GM13977 (cell line): ENCODE measurements around the gene DNAJC5G.
A peak's percentile ranks its signal among the peaks of the same experiment; 100 is the strongest.
"Not testable (repeated sequence)": the region's sequence is repeated elsewhere in the genome, so short reads cannot be mapped to it uniquely, and the experiment has no call there.

Experiments
- DNase-seq: peaks from one replicate; pipeline ENCODE4 v3.0.0; 2012; ENCODE audit warnings: low spot score
- CTCF ChIP-seq: IDR thresholded peaks from 2 replicates; pipeline ENCODE4 v1.5.1; 2012; ENCODE audit warnings: mild to moderate bottlenecking, control low read depth; ENCODE audit not compliant: insufficient read depth; ENCODE audit errors: extremely low read depth, missing control alignments
- in situ Hi-C: fragments of 300-500 bp; cut with MboI; formaldehyde crosslinking; loops from one replicate; pipeline ENCODE4 v1.12.0; 2022; ENCODE audit warnings: low sequenced_read_pairs, low pct_unique_long_range_greater_than_20kb, mixed read lengths, inconsistent platforms; ENCODE audit not compliant: unreplicated experiment

Gene DNAJC5G

GRCh38 chr2:27264753-27265535 lies 10.3 kb upstream of the DNAJC5G start:
- peak; percentile 54 for TF ChIP-seq CTCF
- in situ Hi-C loops: no loop called here
- peak; percentile 87 for DNase-seq

- TF ChIP-seq CTCF: no peak
- DNase-seq: no peak
- in situ Hi-C loops: no loop called here
Observed at GRCh38 chr2:27265536-27265870, 9.7 kb upstream of the DNAJC5G start.

- in situ Hi-C loops, DNase-seq: not testable (repeated sequence)
Observed at GRCh38 chr2:27268296-27268695, 6.9 kb upstream of the DNAJC5G start.

- no peak for TF ChIP-seq CTCF
- in situ Hi-C loops: no loop called here
- no peak for DNase-seq
Observed at GRCh38 chr2:27270131-27270530, 5.1 kb upstream of the DNAJC5G start.

GRCh38 chr2:27270670-27271069 lies 4.6 kb upstream of the DNAJC5G start:
- TF ChIP-seq CTCF: no peak
- in situ Hi-C loops: no loop called here
- DNase-seq: no peak

GRCh38 chr2:27271631-27272340 lies 3.4 kb upstream of the DNAJC5G start:
- in situ Hi-C loops: no loop called here
- DNase-seq: no peak
- TF ChIP-seq CTCF: no peak

- DNase-seq, in situ Hi-C loops: not testable (repeated sequence)
Observed at GRCh38 chr2:27272537-27273522, 2.4 kb upstream of the DNAJC5G start.
